HG02623 (cell line): Measurements from ENCODE around the gene UBE3C.
"Not testable (repeated sequence)": the region's sequence is repeated elsewhere in the genome, so short reads cannot be mapped to it uniquely, and the experiment has no call there.

Experiments
- ATAC-seq: cut with Tn5 transposase; IDR thresholded peaks from one replicate; pipeline ENCODE4 v1.9.1; 2021; ENCODE audit warnings: moderate library complexity; ENCODE audit not compliant: unreplicated experiment

Gene UBE3C

DNA sequence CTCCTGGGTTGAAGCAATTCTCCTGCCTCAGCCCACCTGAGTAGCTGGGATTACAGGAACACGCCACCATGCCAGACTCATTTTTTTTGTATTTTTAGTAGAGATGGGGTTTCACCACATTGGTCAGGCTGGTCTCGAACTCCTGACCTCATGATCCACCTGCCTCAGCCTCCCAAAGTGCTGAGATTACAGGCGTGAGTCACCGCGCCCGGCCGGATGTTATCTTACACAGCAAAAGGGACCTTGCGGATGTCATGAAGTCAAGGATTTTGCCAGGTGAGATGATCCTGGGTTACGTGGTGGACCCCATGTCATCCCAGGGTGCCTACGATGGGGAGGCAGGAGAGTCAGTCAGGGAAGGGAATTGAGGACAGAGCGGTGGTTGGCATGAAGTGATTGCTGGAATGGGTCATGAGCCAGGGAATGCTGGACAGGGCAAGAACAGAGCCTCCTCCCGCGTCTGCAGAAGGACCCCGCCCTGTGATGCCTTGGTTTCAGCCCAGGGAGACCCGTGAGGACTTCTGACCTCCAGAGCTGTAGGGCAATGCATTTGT, 8.7 kb upstream of the UBE3C start:
- no peak for ATAC-seq

DNA sequence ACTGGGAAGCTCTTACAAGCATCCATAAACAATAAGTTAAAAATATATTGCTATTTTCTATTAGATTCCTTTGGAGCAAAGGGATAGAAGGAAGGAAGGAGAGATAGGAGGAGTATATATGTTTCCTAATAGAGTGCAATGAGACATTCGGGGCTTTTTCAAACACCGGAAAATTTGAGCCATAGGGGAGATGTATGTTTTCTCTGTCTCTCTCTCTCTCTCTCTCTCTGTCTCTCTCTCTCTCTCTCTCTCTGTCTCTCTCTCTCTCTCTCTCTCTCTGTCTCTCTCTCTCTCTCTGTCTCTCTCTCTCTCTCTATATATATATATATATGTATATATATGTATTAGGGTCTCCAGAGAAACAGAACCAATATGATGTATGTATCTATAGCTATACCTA, 7.9 kb upstream of the UBE3C start:
- ATAC-seq: not testable (repeated sequence)

DNA sequence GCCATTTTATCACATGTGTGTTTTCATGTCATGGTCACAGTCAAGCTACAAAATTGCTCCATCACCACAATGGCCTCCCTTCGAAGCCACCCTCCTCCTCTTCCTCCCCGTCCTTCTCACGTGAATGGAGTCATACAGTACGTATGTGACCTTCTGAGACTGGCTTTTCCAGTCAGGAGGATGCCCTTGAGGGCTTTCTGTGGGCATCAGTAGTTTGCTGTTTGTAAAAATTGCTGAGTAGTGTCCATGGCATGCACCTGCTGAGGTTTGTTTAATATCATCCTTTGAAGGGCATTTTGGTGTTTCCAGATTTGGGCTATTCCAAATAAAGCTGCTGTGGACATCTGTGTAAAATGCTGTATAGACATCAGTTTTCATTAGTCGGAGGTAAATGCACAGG, 5.9 kb upstream of the UBE3C start:
- no peak for ATAC-seq

DNA sequence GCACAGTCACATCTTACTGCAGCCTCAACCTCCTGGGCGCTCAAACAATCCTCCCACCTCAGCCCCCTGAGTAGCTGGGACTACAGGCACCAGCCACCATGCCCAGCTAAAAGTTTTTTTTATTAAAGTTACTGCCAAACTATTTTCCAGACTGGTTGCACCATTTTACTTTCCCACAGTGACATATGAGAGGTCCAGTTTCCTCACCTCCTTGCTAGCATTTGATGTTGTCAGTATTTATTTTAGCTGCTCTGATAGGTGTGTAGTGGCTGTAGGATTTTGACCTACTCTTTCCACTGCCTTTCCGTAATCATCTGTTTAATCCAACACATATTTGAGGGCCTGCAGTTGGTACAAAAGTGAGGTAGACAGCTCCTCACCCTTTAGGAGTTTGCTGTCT, 5.4 kb upstream of the UBE3C start:
- ATAC-seq: no peak

DNA sequence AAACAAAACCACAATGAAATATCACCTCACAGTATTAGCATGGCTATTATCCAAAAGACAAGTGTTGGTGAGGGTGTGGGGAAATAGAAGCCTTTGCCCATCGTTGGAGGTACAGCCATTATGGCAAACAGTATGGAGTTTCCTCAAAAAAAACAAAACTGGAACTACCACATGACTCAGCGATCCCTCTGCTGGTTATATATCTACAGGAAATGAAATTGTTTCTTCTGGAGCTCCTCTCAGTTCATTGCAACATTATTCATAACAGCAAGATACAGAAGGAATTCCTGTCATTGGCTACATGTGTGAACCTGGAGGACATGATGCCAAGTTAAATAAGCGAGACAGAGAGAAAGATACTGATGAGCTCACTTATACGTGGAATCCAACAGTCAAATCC, 2.4 kb upstream of the UBE3C start:
- no peak for ATAC-seq

DNA sequence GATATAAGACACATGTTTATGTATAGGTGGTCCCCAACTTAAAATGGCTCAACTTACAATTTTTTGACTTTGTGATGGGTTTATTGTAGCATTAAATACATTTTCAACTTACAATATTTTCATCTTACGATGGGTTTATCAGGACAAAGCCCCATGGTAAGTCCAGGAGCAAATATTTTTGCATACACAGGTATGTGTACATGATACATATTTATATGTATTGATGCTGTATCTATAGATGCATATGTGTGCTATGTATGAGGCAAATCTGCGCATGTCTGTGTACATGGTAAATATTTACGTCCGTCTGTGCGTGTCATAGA, 664 bp upstream of the UBE3C start:
- no peak for ATAC-seq

DNA sequence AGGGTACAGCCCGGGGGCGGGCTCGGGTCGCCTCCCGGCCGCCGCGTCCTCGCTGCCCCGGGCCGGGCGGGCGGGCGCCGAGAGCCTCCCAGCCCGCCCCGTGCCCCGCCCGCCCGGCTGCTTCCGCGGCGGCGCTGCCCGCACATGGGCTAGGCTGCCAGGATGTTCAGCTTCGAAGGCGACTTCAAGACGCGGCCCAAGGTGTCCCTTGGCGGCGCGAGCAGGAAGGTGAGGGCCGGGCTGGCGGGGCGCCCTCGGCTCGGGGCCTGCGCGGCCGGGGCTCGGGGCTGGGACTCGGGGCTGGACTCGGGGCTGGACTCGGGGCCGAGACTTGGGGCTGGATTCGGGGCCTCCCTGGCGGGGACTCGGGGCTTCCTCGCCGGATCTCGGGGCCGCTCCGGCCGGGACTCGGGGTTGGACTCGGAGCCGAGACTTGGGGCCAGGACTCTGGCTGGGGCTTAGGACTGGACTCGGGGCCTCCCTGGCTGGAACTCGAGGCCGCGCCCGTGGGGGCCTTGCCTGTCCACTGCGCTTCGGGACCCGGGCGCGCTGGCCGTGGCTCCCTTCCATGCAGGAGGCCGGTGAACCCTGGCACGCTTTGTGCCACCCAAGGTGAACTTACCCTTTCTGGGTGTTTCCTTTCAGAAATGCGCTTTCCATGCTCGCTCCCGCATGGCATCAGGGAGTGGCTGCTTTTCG, 534 bp downstream of the UBE3C start:
- peak; percentile 42 for ATAC-seq

DNA sequence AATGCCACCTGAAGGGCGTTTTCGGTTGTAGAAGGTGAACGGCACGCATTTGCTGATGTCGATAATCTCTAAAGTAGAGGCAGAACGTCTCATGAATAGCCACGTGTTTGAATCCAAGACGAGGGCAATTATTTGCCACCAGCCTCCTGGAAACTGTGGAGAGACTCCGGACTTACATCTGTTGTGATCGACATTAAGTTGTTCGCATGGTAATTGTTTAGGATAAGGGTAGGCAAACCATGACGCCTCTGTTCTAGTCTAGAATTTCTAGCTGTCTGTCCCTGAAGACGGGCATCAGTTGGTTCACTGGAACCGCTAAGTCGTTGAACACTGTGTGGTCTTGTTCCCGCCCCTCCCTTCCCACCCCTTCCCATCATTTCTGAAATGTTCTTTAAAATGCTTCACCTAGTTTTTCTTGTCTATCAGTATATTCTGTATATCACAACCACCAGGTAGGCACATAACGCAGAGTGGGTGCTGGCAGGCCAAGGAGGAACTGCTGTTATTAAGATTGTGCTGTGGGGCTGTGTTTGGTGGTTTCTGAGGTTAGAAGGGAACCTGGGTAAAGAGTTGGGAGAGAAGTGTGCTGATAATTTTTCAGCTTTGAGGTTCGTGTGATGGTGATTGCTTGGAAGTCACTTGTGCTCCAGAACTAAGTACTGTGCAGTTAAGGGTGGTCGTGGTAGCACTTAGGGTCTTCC, 1.2 kb downstream of the UBE3C start:
- no peak for ATAC-seq

DNA sequence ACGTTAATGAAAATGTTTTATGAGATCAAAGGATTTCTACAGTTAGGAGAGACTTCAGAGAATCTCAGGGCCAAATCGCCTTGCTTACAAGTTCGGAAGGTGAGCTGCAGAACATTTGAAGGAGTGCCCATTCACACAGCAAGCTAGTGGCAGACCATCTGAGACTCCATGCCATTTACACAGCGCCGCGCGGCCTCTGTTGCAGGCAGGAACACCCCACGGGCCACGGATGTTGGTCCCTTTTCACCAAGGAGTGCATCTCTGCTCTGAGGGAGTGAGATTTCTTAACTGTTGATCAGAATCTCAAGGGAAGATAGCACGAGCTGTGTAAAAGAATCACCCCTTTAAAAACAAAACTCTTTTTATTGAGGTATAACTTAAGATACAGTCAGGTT, 1.8 kb downstream of the UBE3C start:
- no peak for ATAC-seq

DNA sequence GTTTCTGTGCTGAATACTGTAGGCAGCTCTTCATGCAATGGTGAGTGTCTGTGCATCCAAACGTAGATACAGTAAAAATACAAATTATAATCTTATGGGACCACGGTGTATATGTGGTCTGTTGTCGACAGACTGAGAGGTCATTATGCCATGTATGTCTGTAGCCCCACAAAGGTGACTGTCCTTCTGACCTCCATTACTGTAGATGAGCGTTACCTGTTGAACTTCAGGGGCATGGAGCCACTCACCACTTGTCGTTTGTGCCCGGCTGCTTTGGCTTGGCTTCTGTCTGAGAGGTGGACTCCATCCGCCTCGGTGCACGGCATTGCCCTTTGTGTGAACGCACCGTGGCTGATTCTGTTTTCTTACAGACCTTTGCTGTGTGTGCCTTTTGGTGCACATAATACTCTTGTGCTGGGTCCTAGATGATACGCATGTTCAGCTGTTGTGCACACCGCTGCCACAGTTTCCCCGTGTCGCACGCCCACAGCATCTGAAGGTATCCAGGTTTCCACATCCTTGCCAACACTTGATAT, 2.9 kb downstream of the UBE3C start:
- ATAC-seq: no peak

DNA sequence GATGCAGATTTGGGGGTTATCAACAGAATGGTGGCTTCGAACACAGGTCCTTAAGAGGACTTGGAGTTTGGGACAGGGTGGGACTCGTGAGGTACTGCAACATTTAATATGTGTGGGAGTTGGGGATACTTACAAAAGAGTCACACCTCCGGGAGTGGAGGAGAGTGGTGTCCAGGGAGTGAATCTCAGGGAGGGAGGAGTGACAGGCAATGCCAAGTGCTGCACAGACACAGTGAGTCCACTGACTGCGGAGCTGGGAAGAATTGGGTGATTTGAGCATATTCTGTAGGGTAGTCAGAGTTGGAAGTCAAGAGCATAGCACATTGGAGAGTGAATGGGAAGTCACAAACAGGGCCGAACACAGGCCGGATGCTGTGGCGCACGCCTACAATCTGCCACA, 5.1 kb downstream of the UBE3C start:
- no peak for ATAC-seq

DNA sequence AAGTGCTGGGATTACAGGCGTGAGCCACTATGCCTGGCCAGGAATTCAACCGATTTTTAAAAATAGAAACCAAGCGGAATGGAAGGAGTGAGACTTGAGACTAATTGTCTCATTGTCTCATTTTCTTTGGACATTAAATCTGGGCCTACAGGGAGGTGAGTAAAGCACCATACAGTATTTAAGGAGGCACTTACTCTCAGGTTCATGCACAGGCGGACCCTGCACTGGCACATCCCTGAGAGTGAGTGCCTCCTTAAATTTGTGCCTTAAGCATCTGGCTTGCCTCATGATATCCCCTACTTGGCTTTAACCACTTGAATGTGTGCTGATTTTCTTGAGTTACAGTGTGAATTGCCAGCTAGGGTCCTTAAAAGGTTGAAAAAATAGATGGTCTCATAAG, 10.6 kb downstream of the UBE3C start:
- no peak for ATAC-seq

DNA sequence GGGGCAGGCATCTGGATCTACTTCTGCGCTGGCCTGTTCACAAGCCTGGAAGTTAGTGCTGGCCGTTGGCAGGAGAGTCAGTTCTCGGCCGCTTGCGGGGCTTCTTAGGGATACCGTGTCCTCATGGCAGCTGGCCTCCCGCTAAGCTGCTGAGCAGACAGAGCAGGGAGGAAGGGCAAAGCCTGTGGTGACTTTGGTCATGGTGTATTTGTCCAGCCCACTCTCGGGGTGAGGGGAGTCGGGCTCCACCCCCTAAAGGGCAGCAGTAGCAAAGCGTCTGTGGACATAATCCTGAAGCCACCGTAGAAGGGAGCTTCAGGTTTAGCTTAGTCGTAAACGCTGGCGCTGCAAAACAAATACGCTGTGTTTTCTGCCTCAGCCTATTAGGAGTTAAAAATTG, 12.2 kb downstream of the UBE3C start:
- no peak for ATAC-seq

DNA sequence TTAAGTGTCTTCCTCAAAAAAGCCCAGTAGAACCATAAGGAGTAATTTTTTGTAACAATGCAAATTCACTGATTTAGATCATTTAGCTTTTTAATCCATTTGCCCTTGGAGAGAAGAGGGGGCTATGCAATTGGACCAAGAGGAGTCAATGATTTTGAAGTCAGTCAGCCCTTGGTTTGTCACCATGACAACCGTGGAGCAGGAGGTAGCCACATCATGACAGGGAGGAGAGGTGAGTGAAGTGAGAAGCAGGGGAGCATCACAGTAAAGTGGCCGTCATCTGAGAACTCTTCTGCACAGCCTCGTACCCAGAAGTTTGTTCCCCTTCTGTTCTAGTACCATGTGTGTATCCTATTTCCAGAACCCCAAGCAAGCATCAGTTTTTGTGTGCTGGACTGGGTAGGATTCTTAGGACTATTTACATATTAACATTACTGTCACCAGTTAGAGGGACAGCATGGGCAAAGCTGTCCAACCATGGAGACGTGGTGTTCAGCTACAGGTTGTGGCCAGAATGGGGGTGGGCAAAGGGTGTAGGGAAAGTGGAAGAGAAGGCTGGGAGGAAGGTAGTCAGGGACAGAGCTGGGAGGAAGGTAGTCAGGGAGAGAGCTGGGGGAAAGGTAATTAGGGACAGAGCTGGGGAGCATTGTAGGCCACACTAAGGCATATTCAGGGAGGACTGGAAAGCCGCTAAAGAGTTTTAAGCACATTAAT, 13.1 kb downstream of the UBE3C start:
- no peak for ATAC-seq

DNA sequence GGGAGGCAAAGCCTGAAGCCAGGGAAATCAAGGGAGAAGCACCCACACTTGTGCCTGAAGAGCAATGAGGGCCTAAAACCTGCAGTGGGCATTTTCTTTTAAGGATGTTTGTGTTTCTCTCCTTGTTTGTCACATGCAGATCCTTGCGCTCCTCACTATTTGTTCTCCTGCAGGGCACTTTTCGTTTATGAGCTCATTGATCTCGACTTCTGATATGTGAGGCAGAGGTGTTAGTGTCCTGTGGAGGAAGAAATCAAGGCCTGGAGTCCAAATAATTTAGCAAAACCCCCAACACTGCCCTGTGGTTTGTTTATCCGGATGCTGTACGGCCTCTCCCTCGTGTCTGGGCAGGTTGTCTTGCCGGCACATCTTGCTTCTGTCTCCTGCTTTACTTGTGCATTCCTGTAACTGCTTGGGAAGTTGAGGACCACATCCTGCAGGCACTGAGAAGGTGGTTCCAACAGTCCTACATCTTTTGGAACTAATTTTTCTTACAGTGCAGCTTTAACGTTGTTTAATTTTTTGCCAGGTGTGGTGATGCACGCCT, 13.7 kb downstream of the UBE3C start:
- ATAC-seq: no peak

DNA sequence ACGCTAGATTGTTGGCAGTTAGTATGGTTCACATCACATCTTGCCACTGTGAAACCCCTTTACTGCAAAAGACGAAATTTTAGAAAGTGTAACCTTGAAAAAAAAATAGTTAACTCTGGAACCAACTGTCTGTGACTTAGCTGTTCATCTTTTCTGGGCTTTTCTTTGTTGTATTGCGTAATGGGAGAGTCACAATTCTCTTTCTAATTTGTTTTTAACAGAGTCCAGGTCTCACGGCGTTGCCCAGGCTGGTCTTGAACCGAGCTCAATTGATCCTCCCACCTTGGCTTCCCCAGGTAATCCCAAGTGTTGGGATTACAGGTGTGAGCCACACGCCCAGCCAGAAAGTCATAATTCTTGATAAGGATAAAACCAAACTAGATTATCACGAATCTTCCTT, 14.5 kb downstream of the UBE3C start:
- ATAC-seq: no peak

DNA sequence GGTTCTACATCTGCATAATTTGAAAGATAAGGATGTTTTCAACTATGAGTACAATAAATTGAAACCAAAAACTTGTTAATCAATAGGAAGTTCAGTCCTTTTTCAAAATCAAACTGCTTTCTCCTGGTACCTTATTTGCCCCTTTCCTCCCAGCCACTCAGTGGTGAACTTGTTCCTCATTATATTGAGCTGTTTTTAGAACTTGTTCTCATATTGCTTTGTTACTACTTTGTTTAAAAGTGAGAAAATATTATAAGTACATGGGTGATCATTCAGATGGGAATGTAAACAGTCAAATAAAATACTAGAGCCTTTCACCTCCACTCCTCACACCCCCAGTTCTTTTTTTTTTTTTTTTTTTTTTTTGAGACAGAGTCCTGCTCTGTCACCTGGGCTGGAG, 17.2 kb downstream of the UBE3C start:
- ATAC-seq: no peak

DNA sequence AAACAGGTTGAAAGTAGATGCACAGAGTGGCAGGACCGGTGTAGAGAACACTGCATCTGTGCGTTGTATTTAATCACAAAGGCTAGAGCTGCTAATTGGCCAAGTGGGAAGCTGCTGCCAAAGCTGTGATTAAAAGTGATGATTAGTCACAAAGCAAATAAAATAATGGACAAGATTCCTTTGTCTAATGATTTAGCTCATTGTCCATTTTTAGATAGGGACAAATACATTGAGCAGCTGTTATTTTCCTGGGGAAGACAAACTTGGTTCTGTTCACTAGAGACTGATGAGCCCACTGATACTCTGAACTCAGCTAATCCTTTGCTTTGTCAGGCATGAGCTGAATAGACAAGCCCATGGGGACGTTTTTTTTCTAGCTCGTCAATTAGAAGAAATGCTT, 19.7 kb downstream of the UBE3C start:
- no peak for ATAC-seq

DNA sequence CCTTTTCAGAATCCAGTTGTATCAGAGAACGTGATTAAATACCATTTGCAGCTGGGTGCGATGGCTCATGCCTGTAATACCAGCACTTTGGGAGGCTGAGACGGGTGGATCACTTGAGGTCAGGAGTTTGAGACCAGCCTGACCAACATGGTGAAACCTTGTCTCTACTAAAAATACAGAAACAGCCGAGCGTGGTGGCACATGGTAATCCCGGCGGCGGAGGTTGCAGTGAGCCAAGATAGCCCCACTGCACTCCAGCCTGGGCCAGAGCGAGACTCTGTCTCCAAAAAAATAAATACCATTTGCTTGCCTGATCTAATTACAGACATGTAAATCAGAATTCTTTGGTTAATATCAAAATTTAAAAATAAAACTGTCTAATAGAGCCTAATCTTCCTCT, 20.8 kb downstream of the UBE3C start:
- ATAC-seq: not testable (repeated sequence)

DNA sequence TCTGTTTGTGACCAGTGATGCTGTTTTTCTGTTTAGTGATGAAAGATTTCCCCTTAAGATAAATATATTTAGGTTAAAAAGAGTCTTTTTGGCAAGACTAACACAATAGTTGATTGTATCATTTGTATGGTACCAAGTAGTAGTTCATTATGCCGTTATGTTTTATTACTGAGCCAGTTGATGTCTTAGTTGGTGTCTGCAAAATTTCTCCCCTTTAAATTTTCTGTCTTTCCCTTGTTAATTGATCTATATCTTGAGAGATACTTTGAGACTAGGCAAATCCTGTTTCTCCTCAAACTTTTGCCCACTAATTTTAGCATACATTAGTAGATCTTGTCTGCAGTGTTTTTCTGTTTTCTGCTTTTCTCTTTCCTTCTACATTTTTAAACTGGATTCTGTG, 21.7 kb downstream of the UBE3C start:
- ATAC-seq: no peak

DNA sequence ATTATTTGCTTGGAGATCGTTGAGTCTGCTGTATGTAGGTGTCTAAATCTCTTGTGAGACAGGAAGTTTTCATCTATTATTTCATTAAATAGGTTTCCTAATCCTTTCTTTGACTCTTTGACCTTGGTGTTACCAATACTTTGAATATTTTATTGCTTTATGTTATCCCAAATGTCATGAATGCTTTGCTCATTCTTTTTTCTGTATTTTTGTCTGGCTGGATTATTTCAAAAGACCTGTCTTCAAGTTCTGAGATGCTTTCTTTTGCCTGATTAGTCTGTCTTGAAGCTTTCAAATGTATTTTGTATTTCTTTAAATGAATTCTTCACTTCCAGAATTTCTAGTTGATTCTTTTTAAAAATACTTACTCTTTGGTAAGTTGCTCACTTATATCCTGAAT, 27.3 kb downstream of the UBE3C start:
- no peak for ATAC-seq

DNA sequence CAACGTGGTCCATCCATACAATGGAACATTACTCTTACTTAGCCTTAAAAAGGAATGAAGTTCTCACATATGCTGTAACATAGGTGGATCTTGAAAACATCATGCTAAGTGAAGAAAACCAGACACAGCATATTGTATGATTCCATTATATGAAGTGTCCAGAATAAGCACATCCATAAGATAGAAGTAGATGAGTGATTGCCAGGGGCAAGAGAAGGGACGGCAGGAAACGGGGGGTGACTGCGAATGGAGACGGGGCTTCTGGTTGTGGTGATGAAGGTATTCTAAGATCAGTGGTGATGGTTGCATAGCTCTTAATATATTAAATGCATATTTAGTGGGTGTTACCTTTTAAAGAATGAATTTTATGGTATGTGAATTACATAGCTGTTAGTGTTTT, 29.8 kb downstream of the UBE3C start:
- no peak for ATAC-seq
